ELR (cell line): Measurements from ENCODE around the gene CHMP6.

Source experiments
- DNase-seq: peaks from one replicate; pipeline ENCODE4 v3.0.0-alpha.2; 2015; ENCODE audit warnings: low read depth

CHMP6 gene

GRCh38 chr17:80992077-80992947, 671 bp downstream of the CHMP6 start:
- DNase-seq, result peak; percentile 32

- no peak for DNase-seq
Observed at GRCh38 chr17:80992948-80993624, 1.4 kb downstream of the CHMP6 start.

GRCh38 chr17:80995131-80995530, 3.5 kb downstream of the CHMP6 start:
- no peak for DNase-seq

GRCh38 chr17:80996422-80997305, 5.0 kb downstream of the CHMP6 start:
- DNase-seq, result no peak

GRCh38 chr17:80997424-80998117, 5.9 kb downstream of the CHMP6 start:
- DNase-seq, result no peak

GRCh38 chr17:80998118-80998747, 6.6 kb downstream of the CHMP6 start:
- DNase-seq, result no peak

GRCh38 chr17:80998748-80999535, 7.3 kb downstream of the CHMP6 start:
- no peak for DNase-seq

GRCh38 chr17:80999536-81000333, 8.1 kb downstream of the CHMP6 start:
- DNase-seq, result no peak

GRCh38 chr17:81000334-81000630, 8.6 kb downstream of the CHMP6 start:
- no peak for DNase-seq

- no peak for DNase-seq
Observed at GRCh38 chr17:81000631-81001357, 9.2 kb downstream of the CHMP6 start.

- DNase-seq, result no peak
Observed at GRCh38 chr17:81002013-81002384, 10.4 kb downstream of the CHMP6 start.

- DNase-seq, result peak; percentile 74
Observed at GRCh38 chr17:81002409-81003361, 11.0 kb downstream of the CHMP6 start.

GRCh38 chr17:81003711-81004475, 12.3 kb downstream of the CHMP6 start:
- DNase-seq, result no peak

- DNase-seq, result no peak
Observed at GRCh38 chr17:81006891-81007290, 15.2 kb downstream of the CHMP6 start.

GRCh38 chr17:81008140-81008539, 16.5 kb downstream of the CHMP6 start:
- no peak for DNase-seq

- no peak for DNase-seq
Observed at GRCh38 chr17:81009136-81009535, 17.5 kb downstream of the CHMP6 start.

- DNase-seq, result no peak
Observed at GRCh38 chr17:81010935-81011334, 19.3 kb downstream of the CHMP6 start.
